Measurements from ENCODE around the gene SPEF2. TPM values are rescaled to one million over a fixed set of nuclear protein-coding genes. Genes with fewer than 3 reads are reported as not detected.

SPEF2 gene
- total RNA-seq, 1 donor from 2014 or later: 10.0 TPM

DNA sequence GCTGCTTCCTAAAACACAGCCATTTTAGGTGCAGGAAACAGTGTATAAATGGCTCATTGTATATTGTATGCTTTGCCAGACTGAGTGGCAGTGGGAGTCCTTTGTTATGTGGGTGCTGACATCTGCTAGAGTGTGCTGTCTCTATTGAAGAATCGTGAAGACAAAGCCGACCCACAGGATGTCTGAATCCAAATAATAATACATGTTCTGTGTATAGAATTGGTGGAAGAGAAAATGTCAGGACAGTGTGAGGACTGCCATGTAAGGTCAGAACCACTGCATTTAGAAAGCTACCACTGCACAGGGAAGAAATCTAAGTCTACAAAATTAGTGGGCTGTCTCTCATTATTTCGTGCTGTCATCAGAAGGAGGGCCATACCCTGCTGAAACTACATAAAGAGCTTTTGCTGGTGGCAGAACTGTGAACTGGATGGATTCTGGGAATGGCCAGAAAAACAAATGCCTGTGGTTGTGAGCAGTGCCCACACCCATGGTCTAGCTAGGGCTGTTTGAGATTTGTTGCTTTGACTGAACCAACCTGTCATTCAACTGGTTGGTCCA is 241.5 kb downstream of the SPEF2 start:
- DNase-seq (ENCODE audit: low spot score): no peak
- Mint-ChIP-seq H3K9me3 (peaks cover 9% of the 10 kb centered on the region), H3K4me1 (ENCODE audit: low read depth) (peaks cover 80% of the 10 kb centered on the region)

DNA sequence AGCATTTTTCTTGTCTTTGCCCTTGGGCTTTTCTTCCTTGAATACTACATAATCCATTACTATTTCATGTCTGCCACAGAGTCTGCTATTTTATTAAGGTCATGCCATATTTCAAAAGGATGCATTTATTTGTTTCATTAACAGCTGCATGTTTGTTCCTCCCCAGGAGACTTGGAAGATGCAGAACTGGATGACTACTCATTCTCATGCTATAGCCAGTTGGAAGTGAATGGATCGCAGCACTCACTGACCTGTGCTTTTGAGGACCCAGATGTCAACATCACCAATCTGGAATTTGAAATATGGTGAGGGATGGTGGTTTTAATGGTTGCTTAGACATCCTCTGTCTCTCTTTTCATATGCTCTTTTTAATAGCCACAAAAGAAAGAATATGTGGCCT is 243.0 kb downstream of the SPEF2 start:
- H3K4me3 Mint-ChIP-seq (ENCODE audit: low read depth): peak overlapping the region; percentile 84
- intact Hi-C loops (cut with micrococcal nuclease): no loop called here
- no peaks in the 10 kb centered on the region for H3K27me3 Mint-ChIP-seq (ENCODE audit: low read depth)
- DNase-seq (ENCODE audit: low spot score): no peak
- peaks cover 22% of the 10 kb centered on the region for H3K9me3 Mint-ChIP-seq
- H3K27ac Mint-ChIP-seq: peak overlapping the region; percentile 78
- H3K36me3 Mint-ChIP-seq (ENCODE audit: low read depth): peaks cover 81% of the 10 kb centered on the region
- H3K4me1 Mint-ChIP-seq (ENCODE audit: low read depth): peaks cover 70% of the 10 kb centered on the region

More for the DNA sequence above, 241.5 kb downstream of the SPEF2 start:
- Mint-ChIP-seq H3K4me3 (ENCODE audit: low read depth) (peak overlapping the region; percentile 84), H3K27ac (peak overlapping the region; percentile 78), H3K27me3 (ENCODE audit: low read depth) (no peaks in the 10 kb centered on the region), H3K36me3 (ENCODE audit: low read depth) (peaks cover 78% of the 10 kb centered on the region)
- intact Hi-C loops (cut with micrococcal nuclease): loop anchor here (2.0 kb wide), 1 partner anchor 26 kb away; no protein-coding TSS in a partner anchor

DNA sequence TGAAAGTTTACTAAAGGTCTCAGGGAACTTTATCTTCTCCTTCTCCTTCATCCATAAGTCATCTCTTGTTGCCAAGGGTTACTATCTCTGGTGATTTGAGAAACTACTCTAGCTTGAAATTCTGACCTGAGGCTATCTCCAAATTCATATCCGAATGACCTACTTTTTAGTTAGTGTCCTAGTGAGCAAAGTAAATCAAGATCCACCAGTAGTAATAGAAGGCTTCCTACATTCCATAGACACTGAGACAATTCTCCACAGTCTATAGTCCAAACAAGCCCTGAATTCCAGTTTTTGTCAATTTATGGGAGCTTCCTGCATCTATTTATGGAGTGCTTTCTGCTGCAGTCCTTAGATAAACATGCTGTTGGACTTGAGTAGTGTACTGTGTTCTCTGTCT is 244.1 kb downstream of the SPEF2 start:
- intact Hi-C loops (cut with micrococcal nuclease): no loop called here
- Mint-ChIP-seq H3K27me3 (ENCODE audit: low read depth) (no peaks in the 10 kb centered on the region), H3K36me3 (ENCODE audit: low read depth) (peaks cover 84% of the 10 kb centered on the region), H3K9me3 (peaks cover 22% of the 10 kb centered on the region), H3K4me1 (ENCODE audit: low read depth) (peaks cover 68% of the 10 kb centered on the region), H3K27ac (peak overlapping the region; percentile 78), H3K4me3 (ENCODE audit: low read depth) (peak overlapping the region; percentile 84)
- no peak for DNase-seq (ENCODE audit: low spot score)

DNA sequence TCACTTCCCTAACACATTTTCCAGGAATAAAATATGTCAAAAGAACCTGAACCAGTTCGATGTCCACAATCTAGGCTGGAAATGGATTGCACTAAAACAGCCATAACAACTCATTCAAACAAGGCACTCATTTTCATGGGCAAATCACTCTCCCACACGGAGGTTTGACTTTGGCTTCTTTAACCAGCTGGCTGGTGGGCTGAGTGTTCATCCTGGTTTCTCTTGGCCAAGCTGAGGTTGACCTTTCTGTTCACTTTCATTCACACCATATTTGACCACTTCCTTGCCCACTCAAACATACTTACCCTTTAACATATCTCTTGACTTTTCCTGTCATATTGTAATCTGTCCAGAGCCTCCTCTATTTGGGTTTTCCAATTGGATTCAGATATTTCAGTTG is 244.5 kb downstream of the SPEF2 start:
- Mint-ChIP-seq H3K4me1 (ENCODE audit: low read depth) (peaks cover 64% of the 10 kb centered on the region), H3K27ac (peak overlapping the region; percentile 78), H3K27me3 (ENCODE audit: low read depth) (no peaks in the 10 kb centered on the region), H3K36me3 (ENCODE audit: low read depth) (peaks cover 86% of the 10 kb centered on the region), H3K9me3 (peaks cover 22% of the 10 kb centered on the region), H3K4me3 (ENCODE audit: low read depth) (peak overlapping the region; percentile 84)
- DNase-seq (ENCODE audit: low spot score): no peak
- intact Hi-C loops (cut with micrococcal nuclease): no loop called here

DNA sequence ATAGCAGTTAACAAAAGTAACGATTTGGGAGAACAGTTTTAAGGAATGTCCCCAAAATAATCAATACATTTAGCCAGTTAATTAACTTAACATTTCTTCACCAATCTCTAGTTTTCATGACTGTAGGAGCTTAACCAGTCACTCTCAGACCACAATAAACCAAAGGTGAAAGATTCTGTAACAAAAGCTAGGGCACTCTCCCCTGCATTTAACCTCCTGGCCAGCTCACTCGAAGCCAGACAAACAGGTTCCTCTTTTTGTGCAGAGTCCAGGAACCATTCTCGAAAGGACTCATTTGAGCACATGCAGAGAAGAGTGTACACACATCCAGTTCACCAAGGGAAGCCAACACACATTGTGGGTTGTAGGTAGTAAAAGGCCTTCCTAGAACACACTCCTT is 245.5 kb downstream of the SPEF2 start:
- intact Hi-C loops (cut with micrococcal nuclease): no loop called here
- DNase-seq (ENCODE audit: low spot score): no peak
- H3K4me3 Mint-ChIP-seq (ENCODE audit: low read depth): peak overlapping the region; percentile 51

More for the DNA sequence above, 245.5 kb downstream of the SPEF2 start:
- Mint-ChIP-seq H3K36me3 (ENCODE audit: low read depth) (peaks cover 90% of the 10 kb centered on the region), H3K4me1 (ENCODE audit: low read depth) (peaks cover 60% of the 10 kb centered on the region), H3K9me3 (peaks cover 22% of the 10 kb centered on the region), H3K27ac (peak overlapping the region; percentile 77), H3K27me3 (ENCODE audit: low read depth) (no peaks in the 10 kb centered on the region)

Other genes starting within 250 kb of the SPEF2 start
- 60.9 and 66.9 TPM in 2 replicates for gene IL7R, start 239.0 kb downstream of the SPEF2 start, total RNA-seq

All from activated T-helper 2 cell treated with anti-CD3 and anti-CD28 coated beads, Interferon-gamma antibody, Interleukin-2, Interleukin-4, amounts not matched to agents 10 μg/mL and 5 μg/mL and 100 μg/mL, durations not matched to agents 14 hours and 24 hours and 36 hours (primary cell).